HG02678 (cell line): Measurements from ENCODE around the gene MAPK1.
"Not testable (repeated sequence)": the region's sequence is repeated elsewhere in the genome, so short reads cannot be mapped to it uniquely, and the experiment has no call there.

Experiments
- ATAC-seq: cut with Tn5 transposase; IDR thresholded peaks from one replicate; pipeline ENCODE4 v1.9.1; 2021; ENCODE audit warnings: mild to moderate bottlenecking, moderate library complexity; ENCODE audit not compliant: unreplicated experiment

Gene MAPK1

GRCh38 chr22:21882754-21883333, 15.4 kb upstream of the MAPK1 start:
- not testable (repeated sequence) for ATAC-seq

GRCh38 chr22:21881841-21882753, 14.7 kb upstream of the MAPK1 start:
- ATAC-seq: no peak

- ATAC-seq: no peak
Observed at GRCh38 chr22:21876486-21877176, 9.2 kb upstream of the MAPK1 start.

GRCh38 chr22:21874953-21875352, 7.5 kb upstream of the MAPK1 start:
- not testable (repeated sequence) for ATAC-seq

DNA sequence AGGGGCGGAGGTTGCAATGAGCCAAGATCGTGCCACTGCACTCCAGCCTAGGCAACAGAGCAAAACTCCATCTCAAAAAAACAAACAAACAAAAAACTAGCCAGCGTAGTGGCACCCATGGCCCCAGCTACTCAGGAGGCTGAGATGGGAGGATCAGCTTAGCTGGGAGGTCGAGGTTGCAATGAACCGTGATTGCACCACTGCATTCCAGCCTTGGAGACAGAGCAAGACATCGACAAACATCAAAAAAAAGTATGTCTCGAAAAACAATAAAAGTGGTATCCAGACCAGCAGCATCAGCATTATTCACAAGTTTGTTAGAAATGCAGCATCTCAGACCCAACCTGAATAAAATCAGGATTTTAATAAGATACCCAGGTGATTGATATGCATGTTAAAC, 6.2 kb upstream of the MAPK1 start:
- ATAC-seq: no peak

DNA sequence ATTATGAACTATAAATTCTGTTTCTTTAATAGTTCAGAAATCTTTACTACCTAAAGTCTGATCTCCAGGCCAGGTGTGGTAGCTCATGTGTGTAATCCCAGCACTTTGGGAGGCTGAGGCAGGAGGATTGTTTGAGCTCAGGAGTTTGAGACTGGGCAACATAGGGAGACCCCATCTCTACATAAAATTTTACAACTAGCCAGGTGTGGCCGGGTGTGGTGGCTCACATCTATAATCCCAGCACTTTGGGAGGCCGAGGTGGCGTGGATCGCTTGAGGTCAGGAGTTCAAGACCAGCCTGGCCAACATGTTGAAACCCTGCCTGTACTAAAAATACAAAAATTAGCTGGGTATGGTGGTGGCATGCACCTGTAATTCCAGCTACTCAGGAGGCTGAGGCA, 5.3 kb upstream of the MAPK1 start:
- ATAC-seq: not testable (repeated sequence)

DNA sequence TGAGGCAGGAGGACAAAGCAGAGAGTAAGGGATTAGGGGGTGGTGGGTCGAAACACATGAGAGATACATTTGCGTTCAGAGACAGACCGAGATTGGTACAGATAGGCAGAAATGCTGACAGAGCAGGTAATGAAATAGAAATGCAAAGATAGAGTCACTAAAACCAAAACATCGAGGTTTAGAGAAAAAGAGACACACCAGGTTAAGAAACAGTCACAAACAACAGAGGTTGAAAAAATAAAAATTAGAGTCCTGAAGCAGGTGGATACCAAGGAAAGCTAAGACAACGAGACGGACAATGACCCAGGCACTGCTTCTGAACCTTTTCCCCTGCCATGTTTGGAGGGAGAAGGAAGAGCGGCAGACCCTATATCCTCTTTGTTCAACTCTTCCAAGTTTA, 1.2 kb upstream of the MAPK1 start:
- ATAC-seq: no peak

DNA sequence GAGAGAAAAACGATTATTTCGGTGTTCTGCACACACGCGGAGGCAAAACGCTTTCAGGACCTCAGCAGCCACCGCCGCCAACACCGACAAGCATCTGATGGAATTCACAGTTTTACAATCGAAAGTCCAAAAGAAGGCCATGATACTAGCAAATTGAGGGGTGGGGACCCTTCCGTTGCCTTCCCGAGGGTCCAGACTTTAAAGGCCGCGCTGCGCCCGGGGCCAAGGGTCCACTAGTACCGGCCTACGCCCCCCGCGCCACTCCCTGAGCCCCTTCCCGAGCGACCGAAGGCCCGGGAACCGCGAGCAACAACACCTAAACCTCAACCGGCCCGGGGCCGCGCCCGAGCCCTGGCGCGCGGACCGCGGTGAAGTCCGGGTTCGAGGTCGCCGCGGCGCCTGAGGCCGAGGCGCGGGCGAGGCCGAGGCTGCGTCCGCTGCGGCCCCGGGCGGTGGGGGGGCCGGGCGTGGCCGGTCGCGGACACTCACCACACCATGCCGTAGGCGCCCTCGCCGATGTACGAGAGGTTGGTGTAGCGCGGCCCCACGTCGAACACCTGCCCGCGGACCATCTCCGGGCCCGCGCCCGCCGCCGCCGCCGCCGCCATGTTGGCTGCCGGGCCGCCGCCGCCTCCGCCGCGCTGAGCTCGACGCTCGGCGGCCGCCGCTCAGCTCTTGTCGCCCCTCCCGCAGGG, 465 bp downstream of the MAPK1 start:
- no peak for ATAC-seq

GRCh38 chr22:21865041-21865440, 2.4 kb downstream of the MAPK1 start:
- ATAC-seq: no peak

DNA sequence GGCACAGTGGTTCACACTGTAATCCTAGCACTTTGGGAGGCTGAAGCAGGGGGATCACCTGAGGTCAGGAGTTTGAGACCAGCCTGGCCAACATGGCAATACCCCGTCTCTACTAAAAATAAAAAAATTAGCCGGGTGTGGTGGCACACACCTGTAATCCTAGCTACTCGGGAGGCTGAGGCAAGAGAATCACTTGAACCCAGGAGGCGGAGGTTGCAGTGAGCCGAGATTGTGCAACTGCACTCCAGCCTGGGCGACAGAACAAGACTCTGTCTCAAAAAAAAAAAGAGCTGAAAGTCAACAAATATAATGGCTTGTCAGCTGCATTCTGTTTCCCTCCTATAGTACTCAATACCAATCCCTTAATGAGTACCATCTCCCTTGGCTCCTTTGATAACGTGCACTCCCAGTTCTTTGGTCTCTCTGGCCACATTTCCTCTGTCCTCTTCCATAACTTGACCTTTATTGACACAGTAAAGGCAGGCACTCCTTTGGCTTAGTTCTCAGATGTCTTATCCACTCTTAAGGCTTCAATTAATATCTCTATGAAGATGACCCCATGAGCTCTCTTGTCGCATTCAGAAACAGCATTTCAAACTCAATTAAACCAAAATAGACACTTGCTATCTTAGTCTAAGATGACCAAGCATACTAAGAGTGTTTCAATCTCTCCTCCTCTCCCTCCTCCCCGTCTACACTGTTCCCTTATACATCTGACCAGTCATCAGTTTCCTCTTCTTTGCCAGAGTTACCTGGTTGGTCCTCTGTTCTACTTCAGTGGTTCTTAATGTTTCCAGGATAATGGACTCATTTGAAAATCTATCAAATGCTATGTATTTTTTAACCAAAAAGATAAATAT, 4.8 kb downstream of the MAPK1 start:
- no peak for ATAC-seq

DNA sequence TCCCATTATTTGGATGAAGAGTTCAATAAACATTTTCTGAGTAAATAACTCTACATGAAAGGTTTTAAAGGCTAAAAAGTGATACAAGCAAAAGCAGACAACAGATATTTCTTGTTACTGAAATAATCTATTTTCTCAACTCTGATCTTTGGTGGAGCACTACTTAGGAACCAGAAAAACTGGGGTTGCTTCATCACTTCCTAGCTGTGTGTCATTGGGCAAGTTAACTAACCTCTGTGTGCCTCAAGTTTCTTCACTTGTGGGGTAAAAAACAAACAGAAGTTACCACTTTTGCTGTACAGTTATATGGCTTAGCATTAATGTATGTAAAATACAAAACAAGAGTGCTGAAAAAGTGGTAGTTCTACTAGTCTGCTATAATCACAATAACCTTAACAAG, 5.6 kb downstream of the MAPK1 start:
- ATAC-seq: no peak

- no peak for ATAC-seq
Observed at GRCh38 chr22:21861264-21861848, 6.1 kb downstream of the MAPK1 start.

DNA sequence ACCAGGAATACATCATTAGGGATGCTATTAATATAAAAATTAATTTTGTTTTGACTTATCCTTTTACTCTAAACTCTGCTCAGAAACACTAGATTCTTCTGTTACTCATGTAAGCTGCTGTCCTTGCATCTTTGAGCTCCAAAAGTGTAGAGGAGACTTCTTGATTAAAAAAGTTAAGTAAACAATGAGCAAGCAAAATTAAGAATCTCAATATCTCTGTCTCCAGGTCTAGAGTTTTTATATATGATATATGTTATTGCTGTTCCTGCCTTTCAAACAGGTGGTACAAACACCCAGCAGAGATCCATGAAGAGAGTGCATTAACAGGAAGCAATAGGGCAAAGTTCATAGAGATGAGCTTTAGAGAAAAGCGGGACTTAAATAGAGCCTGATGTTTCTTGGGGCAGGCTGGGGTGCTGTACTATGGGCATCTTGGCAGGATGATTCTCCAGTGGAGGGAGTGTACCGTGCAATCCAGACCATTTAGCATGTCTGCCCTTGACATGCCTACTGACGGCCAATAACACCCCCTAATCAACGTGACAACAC, 6.9 kb downstream of the MAPK1 start:
- ATAC-seq: no peak

- ATAC-seq: no peak
Observed at GRCh38 chr22:21858025-21858764, 9.2 kb downstream of the MAPK1 start.

- ATAC-seq: peak; percentile 51
Observed at GRCh38 chr22:21857481-21857914, 9.9 kb downstream of the MAPK1 start.

DNA sequence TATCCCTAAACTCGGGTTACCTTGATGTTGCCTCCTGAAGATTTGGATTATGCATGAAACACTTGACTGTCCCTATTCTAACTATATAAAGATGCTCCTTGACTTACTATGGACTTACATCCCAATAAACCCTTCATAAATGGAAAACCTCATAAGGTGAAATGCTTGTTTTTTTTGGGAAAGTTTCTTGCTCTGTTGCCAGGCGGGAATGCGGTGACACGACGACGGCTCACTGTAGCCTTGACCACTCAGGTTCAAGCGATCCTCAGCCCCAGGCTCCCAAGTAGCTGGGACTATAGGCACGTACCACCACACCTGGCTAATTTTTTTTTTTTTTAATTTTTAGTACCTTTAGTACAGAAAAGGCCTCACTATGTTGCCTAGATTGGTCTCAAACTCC, 10.6 kb downstream of the MAPK1 start:
- ATAC-seq: no peak

DNA sequence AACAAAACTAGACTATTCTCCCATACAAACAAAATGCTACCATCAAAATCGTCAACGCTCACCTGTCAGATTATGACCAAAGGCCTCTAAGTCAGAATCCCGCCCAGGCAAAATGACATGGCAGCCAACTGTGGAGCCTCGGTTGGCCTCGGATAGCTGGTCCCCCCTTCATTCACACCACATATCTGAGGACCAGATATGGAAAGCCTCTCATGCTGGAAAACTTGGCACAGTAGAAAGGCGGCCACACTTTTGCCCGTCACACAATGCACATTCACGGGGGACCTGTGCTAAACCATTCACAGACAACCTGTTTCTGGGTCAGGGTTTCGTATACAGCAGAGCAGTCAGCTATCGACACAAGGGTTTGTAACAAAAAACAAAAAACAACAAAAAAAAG, 11.2 kb downstream of the MAPK1 start:
- ATAC-seq: no peak

- no peak for ATAC-seq
Observed at GRCh38 chr22:21855676-21856075, 11.8 kb downstream of the MAPK1 start.

DNA sequence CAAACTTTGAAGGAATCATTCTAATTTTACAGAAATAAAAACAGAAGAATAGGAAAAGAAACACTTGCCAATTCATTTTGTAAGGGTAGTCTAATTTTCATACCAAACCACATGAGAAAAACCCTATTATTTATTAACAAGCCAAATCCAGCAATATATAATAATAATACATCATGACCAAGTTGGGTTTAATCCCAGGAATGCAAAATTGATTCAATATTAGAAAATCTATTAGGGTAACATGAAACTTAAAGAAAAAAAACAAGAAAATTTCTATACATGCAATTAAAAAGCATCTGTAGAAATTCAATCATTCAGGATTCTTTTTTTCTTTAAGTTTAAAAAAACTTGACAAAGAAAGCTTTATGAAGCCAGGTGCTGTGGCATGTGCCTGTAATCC, 16.8 kb downstream of the MAPK1 start:
- ATAC-seq: no peak
